Endometrial microvascular endothelial cells (primary cell): ENCODE data around the gene CCDC85C. TPM values are rescaled to one million over a fixed set of nuclear protein-coding genes. Genes with fewer than 3 reads are reported as not detected.

Experiments
- in situ Hi-C: cut with HindIII; loops from 2 replicates; pipeline ENCODE4 v1.10.0; 2017; ENCODE audit warnings: low sequenced_read_pairs, low pct_unique_long_range_greater_than_20kb; ENCODE audit errors: inconsistent ontology term
- total RNA-seq: library from RNA; depleted of rRNA; stranded (reverse); fragments of >200 nt; gene quantifications from one replicate; pipeline ENCODE4 v1.2.3, GENCODE V29; 2015; ENCODE audit errors: inconsistent ontology term

The CCDC85C gene
- total RNA-seq, 1 donor from 2014 or later: 21.9 TPM

GRCh38 chr14:99566009-99566389 lies 38.0 kb downstream of the CCDC85C start:
- in situ Hi-C loops: no loop called here

- in situ Hi-C loops: no loop called here
Measured at GRCh38 chr14:99565383-99565782, 38.6 kb downstream of the CCDC85C start.

GRCh38 chr14:99564926-99565259 lies 39.1 kb downstream of the CCDC85C start:
- in situ Hi-C loops: no loop called here

GRCh38 chr14:99564256-99564925 lies 39.6 kb downstream of the CCDC85C start:
- in situ Hi-C loops: no loop called here

GRCh38 chr14:99563749-99564129 lies 40.3 kb downstream of the CCDC85C start:
- in situ Hi-C loops: no loop called here

GRCh38 chr14:99562856-99563748 lies 40.9 kb downstream of the CCDC85C start:
- in situ Hi-C loops: no loop called here

- in situ Hi-C loops: no loop called here
Measured at GRCh38 chr14:99561864-99562263, 42.1 kb downstream of the CCDC85C start.

- in situ Hi-C loops: no loop called here
Measured at GRCh38 chr14:99560922-99561683, 42.9 kb downstream of the CCDC85C start.

- in situ Hi-C loops: no loop called here
Measured at GRCh38 chr14:99560403-99560802, 43.6 kb downstream of the CCDC85C start.

GRCh38 chr14:99559286-99559990 lies 44.6 kb downstream of the CCDC85C start:
- in situ Hi-C loops: no loop called here

GRCh38 chr14:99556134-99556791 lies 47.7 kb downstream of the CCDC85C start:
- in situ Hi-C loops: no loop called here

GRCh38 chr14:99554757-99555531 lies 49.1 kb downstream of the CCDC85C start:
- in situ Hi-C loops: no loop called here

- in situ Hi-C loops: no loop called here
Measured at GRCh38 chr14:99554184-99554583, 49.8 kb downstream of the CCDC85C start.

- in situ Hi-C loops: no loop called here
Measured at GRCh38 chr14:99552572-99553216, 51.3 kb downstream of the CCDC85C start.

- in situ Hi-C loops: no loop called here
Measured at GRCh38 chr14:99552021-99552553, 51.9 kb downstream of the CCDC85C start.

GRCh38 chr14:99551034-99551922 lies 52.7 kb downstream of the CCDC85C start:
- in situ Hi-C loops: no loop called here
